Sigmoid colon (tissue), 7 donors: ENCODE data around the gene SDK1. TPM values are rescaled to one million over a fixed set of nuclear protein-coding genes. Genes with fewer than 3 reads are reported as not detected.

Source experiments
- DNase-seq: peaks from one replicate; pipeline ENCODE4 v3.0.0-alpha.2; 2019
- H3K27ac ChIP-seq, 4 donors: fragments of 200-600 bp; sonication (generic); one replicate each; pipeline ENCODE4 v1.5.1; 2016 to 2019; ENCODE audit warnings: mild to moderate bottlenecking in 1 of 4
- H3K27me3 ChIP-seq, 3 donors: fragments of 200-600 bp; sonication (generic); one replicate each; pipeline ENCODE4 v1.5.1; 2019; ENCODE audit warnings: mild to moderate bottlenecking in 1 of 3
- H3K36me3 ChIP-seq, 4 donors: fragments of 200-600 bp; sonication (generic); one replicate each; pipeline ENCODE4 v1.5.1; 2016 to 2019
- H3K4me1 ChIP-seq, 4 donors: fragments of 200-600 bp; sonication (generic); one replicate each; pipeline ENCODE4 v1.5.1; 2017 to 2019
- H3K4me3 ChIP-seq, 4 donors: fragments of 200-600 bp; sonication (generic); one replicate each; pipeline ENCODE4 v1.5.1; 2017 to 2019; ENCODE audit warnings: mild to moderate bottlenecking in 2 of 4, moderate library complexity in 1 of 4
- H3K9me3 ChIP-seq, 4 donors: fragments of 200-600 bp in 3 of 4; sonication (generic) in 3 of 4; one replicate each; pipeline versions ENCODE4 v1.5.1 to v1.6.1; 2013 to 2019
- CTCF ChIP-seq, 4 experiments: fragments of 450-650 bp in 3 of 4; fragments of 200-600 bp in 1 of 4; IDR thresholded peaks; one replicate each; pipeline ENCODE4 v1.5.1; 2016 to 2019; ENCODE audit warnings: antibody characterized with exemption in 4 of 4, mild to moderate bottlenecking in 3 of 4, moderate library complexity in 2 of 4
- EP300 ChIP-seq, 4 donors: sonication (generic); formaldehyde crosslinking; IDR thresholded peaks; one replicate each; pipeline ENCODE4 v1.6.1; 2017; ENCODE audit warnings: antibody characterized with exemption in 4 of 4
- POLR2A ChIP-seq, 2 donors: fragments of 450-650 bp; IDR thresholded peaks; one replicate each; pipeline ENCODE4 v1.6.1; 2016; ENCODE audit warnings: antibody characterized with exemption in 2 of 2, mild to moderate bottlenecking in 2 of 2, moderate library complexity in 2 of 2
- POLR2AphosphoS5 ChIP-seq, 4 donors: sonication (generic); formaldehyde crosslinking; IDR thresholded peaks; one replicate each; pipeline ENCODE4 v1.6.1; 2017; ENCODE audit warnings: antibody characterized with exemption in 4 of 4
- WGBS, 2 donors: extraction: QIAGEN DNeasy Blood & Tissue Kit; methylation state at CpG; one replicate each; pipeline ENCODE4 v1.1.7; 2013; 5-methylcytosine and 5-hydroxymethylcytosine counted together
- intact Hi-C: fragments of 100-400 bp; cut with DNase I; formaldehyde crosslinking; loops from one replicate; pipeline ENCODE4 v1.15.1; 2023
- polyA plus RNA-seq, 3 donors: library from polyadenylated mRNA; stranded (reverse); fragments of 200-250 nt; gene quantifications; one replicate each; pipeline ENCODE4 v1.2.3, GENCODE V29; 2013
- total RNA-seq, 4 donors: library from RNA; depleted of rRNA; stranded (reverse); fragments of >200 nt; gene quantifications; one replicate each; pipeline ENCODE4 v1.1.0, GENCODE V29; 2016
- donor health status: healthy with polysubstance abuse.
- donor health status: Bipolar disorder and iron deficiency.
- donor health status: healthy.

SDK1 gene
- total and polyA plus RNA-seq, 7 donors = under 0.01 to 23.0 (median 10.0) TPM; not detected in 1

GRCh38 chr7:3538041-3538440, 237.0 kb downstream of the SDK1 start:
- no peaks in the 10 kb centered on the region for H3K36me3 ChIP-seq
- TF ChIP-seq CTCF (IDR thresholded peaks at IDR 0.05) (no peak), POLR2A (IDR thresholded peaks at IDR 0.05) (no peak), POLR2AphosphoS5 (IDR thresholded peaks at IDR 0.05) (no peak), EP300 (IDR thresholded peaks at IDR 0.05) (no peak)
- no peaks in the 10 kb centered on the region for H3K4me1 ChIP-seq
- no peak overlapping the region for H3K27ac ChIP-seq
- no peaks in the 10 kb centered on the region for H3K9me3 ChIP-seq
- 88 to 89% methylated on average over 3 of the region's 3 CpGs for WGBS, 2 donors
- intact Hi-C loops = no loop called here
- no peak for DNase-seq
- H3K27me3 ChIP-seq = no peaks in the 10 kb centered on the region
- H3K4me3 ChIP-seq = no peak overlapping the region

GRCh38 chr7:3540456-3541220, 239.6 kb downstream of the SDK1 start:
- 81 to 83% methylated on average over 5 of the region's 5 CpGs for WGBS, 2 donors
- no peak for TF ChIP-seq EP300 (IDR thresholded peaks at IDR 0.05)
- no peak for TF ChIP-seq POLR2A (IDR thresholded peaks at IDR 0.05)
- TF ChIP-seq POLR2AphosphoS5 (IDR thresholded peaks at IDR 0.05) = no peak
- no peak for TF ChIP-seq CTCF (IDR thresholded peaks at IDR 0.05)
- no peaks in the 10 kb centered on the region for H3K27me3 ChIP-seq
- no peak for DNase-seq
- no peak overlapping the region for H3K4me3 ChIP-seq
- H3K36me3 ChIP-seq = no peaks in the 10 kb centered on the region
- H3K27ac ChIP-seq = no peak overlapping the region
- H3K9me3 ChIP-seq = no peaks in the 10 kb centered on the region
- intact Hi-C loops = no loop called here
- no peaks in the 10 kb centered on the region for H3K4me1 ChIP-seq

GRCh38 chr7:3544202-3544601, 243.2 kb downstream of the SDK1 start:
- H3K9me3 ChIP-seq = no peaks in the 10 kb centered on the region
- WGBS, 2 donors = 85 to 89% methylated on average over 5 of the region's 5 CpGs
- H3K36me3 ChIP-seq = no peaks in the 10 kb centered on the region
- no peak overlapping the region for H3K4me3 ChIP-seq
- H3K27me3 ChIP-seq = no peaks in the 10 kb centered on the region
- intact Hi-C loops = no loop called here
- no peak overlapping the region for H3K27ac ChIP-seq
- no peak for DNase-seq
- no peak for TF ChIP-seq POLR2A (IDR thresholded peaks at IDR 0.05)
- TF ChIP-seq POLR2AphosphoS5 (IDR thresholded peaks at IDR 0.05) = no peak
- no peak for TF ChIP-seq CTCF (IDR thresholded peaks at IDR 0.05)
- TF ChIP-seq EP300 (IDR thresholded peaks at IDR 0.05) = no peak
- H3K4me1 ChIP-seq = no peaks in the 10 kb centered on the region

GRCh38 chr7:3548815-3549214, 247.8 kb downstream of the SDK1 start:
- no peaks in the 10 kb centered on the region for H3K36me3 ChIP-seq
- H3K4me3 ChIP-seq = no peak overlapping the region
- H3K4me1 ChIP-seq = no peaks in the 10 kb centered on the region
- H3K9me3 ChIP-seq = no peaks in the 10 kb centered on the region
- 70 to 87% methylated on average over 4 of the region's 4 CpGs for WGBS, 2 donors
- no peak for DNase-seq
- intact Hi-C loops = no loop called here
- no peak overlapping the region for H3K27ac ChIP-seq
- H3K27me3 ChIP-seq = no peaks in the 10 kb centered on the region
- TF ChIP-seq CTCF (IDR thresholded peaks at IDR 0.05) (no peak), POLR2AphosphoS5 (IDR thresholded peaks at IDR 0.05) (no peak), EP300 (IDR thresholded peaks at IDR 0.05) (no peak)

GRCh38 chr7:3549601-3550000, 248.5 kb downstream of the SDK1 start:
- WGBS, 2 donors = 73 to 77% methylated on average over 2 of the region's 2 CpGs
- Histone ChIP-seq H3K9me3 (no peaks in the 10 kb centered on the region), H3K4me1 (no peaks in the 10 kb centered on the region), H3K36me3 (no peaks in the 10 kb centered on the region), H3K4me3 (no peak overlapping the region), H3K27me3 (no peaks in the 10 kb centered on the region), H3K27ac (no peak overlapping the region)
- no peak for TF ChIP-seq EP300 (IDR thresholded peaks at IDR 0.05)
- TF ChIP-seq POLR2A (IDR thresholded peaks at IDR 0.05) = no peak
- TF ChIP-seq POLR2AphosphoS5 (IDR thresholded peaks at IDR 0.05) = no peak
- no peak for TF ChIP-seq CTCF (IDR thresholded peaks at IDR 0.05)
- intact Hi-C loops = no loop called here
- DNase-seq = no peak
